K562 (cell line): Measurements from ENCODE around the gene NR1D1. TPM values are rescaled to one million over a fixed set of nuclear protein-coding genes. Genes with fewer than 3 reads are reported as not detected.

ENCODE experiments used
- ATAC-seq: fragments of 200-7000 bp; cut with Tn5 transposase; 3 replicates; pipeline ENCODE4 v1.9.1; 2020; ENCODE audit warnings: moderate library complexity
- BruUV-seq: library from RNA; stranded (reverse); fragments of 400-500 nt; replicated peaks from 2 replicates; lab custom pipeline; 2021; lab: Mats Ljungman, UMichigan
- CTCF ChIA-PET: fragments of 300-600 bp; formaldehyde crosslinking; extraction: SDS; loops from one replicate; lab custom pipeline; 2021; ENCODE audit warnings: low intra/inter-chr PET ratio; lab: Yijun Ruan, JAX
- POLR2A ChIA-PET: fragments of 300-600, 350-650 bp; sonication (Branson Sonifier 250); formaldehyde crosslinking; extraction: SDS; loops from one replicate; lab custom pipeline; 2021; ENCODE audit warnings: antibody characterized with exemption, inconsistent platforms; lab: Yijun Ruan, JAX
- DNase-seq, 4 experiments: peaks; one replicate each; pipeline versions ENCODE4 v3.0.0 to v3.0.0-alpha.2; 2011 to 2018; ENCODE audit warnings: low spot score in 3 of 4, mixed read lengths in 3 of 4; ENCODE audit errors: extremely low read depth in 1 of 4
- FAIRE-seq: peaks from 2 replicates; lab custom pipeline; 2011; peaks lifted over from hg19 to GRCh38; lab: Jason Lieb, UNC
- H2AFZ ChIP-seq: 2 replicates; pipeline ENCODE4 v1.6.0; 2011; ENCODE audit warnings: low read depth, low read length, control low read depth, inconsistent platforms
- H3K27ac ChIP-seq: fragments of 200-600 bp; 3 replicates; pipeline ENCODE4 v1.8.0; 2011; ENCODE audit warnings: low read depth, mild to moderate bottlenecking, control low read depth, inconsistent platforms, low read length, moderate library complexity, mixed read lengths; ENCODE audit errors: extremely low read depth
- H3K27me3 ChIP-seq, 2 experiments: fragments of 300-600 bp in 1 of 2; 2 replicates in 1 of 2; 3 replicates in 1 of 2; pipeline versions ENCODE4 v1.6.0 to v1.8.0; 2011; ENCODE audit warnings: inconsistent platforms in 2 of 2, low read length in 2 of 2, mild to moderate bottlenecking in 1 of 2, mixed read lengths in 1 of 2, moderate library complexity in 1 of 2; ENCODE audit not compliant: control insufficient read depth in 2 of 2, insufficient read depth in 2 of 2
- H3K36me3 ChIP-seq: fragments of 300-600 bp; 3 replicates; pipeline ENCODE4 v1.8.0; 2011; ENCODE audit warnings: mild to moderate bottlenecking, low read length, inconsistent platforms; ENCODE audit not compliant: control insufficient read depth, insufficient read depth
- H3K4me1 ChIP-seq, 2 experiments: fragments of 200-600 bp in 1 of 2; replicated peaks in 1 of 2; 2 replicates in 1 of 2; 3 replicates in 1 of 2; pipeline versions ENCODE4 v1.5.1 to v1.8.0; 2011; ENCODE audit warnings: inconsistent platforms in 2 of 2, low read length in 2 of 2, mild to moderate bottlenecking in 1 of 2, mixed read lengths in 1 of 2, moderate library complexity in 1 of 2; ENCODE audit not compliant: control insufficient read depth in 2 of 2, insufficient read depth in 2 of 2
- H3K4me2 ChIP-seq: 2 replicates; pipeline ENCODE4 v1.6.1; 2011; ENCODE audit warnings: low read length, control low read depth, inconsistent platforms, mixed read lengths; ENCODE audit not compliant: insufficient read depth
- H3K4me3 ChIP-seq: fragments of 200-600 bp; sonication (generic), shearing (Covaris generic); 2 replicates; pipeline ENCODE4 v1.5.1; 2016; ENCODE audit warnings: control low read depth, inconsistent platforms
- H3K79me2 ChIP-seq: fragments of 200-600 bp; 3 replicates; pipeline ENCODE4 v1.8.0; 2011; ENCODE audit warnings: low read length, inconsistent platforms; ENCODE audit not compliant: control insufficient read depth, insufficient read depth
- H3K9ac ChIP-seq, 2 experiments: 2 replicates each; pipeline versions ENCODE4 v1.6.0 to v1.6.1; 2011; ENCODE audit warnings: low read depth in 2 of 2, low read length in 2 of 2, control low read depth in 1 of 2, inconsistent platforms in 1 of 2, mild to moderate bottlenecking in 1 of 2, mixed read lengths in 1 of 2; ENCODE audit not compliant: insufficient read depth in 1 of 2
- H3K9me1 ChIP-seq: one replicate; pipeline ENCODE4 v1.6.0; 2011; ENCODE audit warnings: inconsistent platforms, mild to moderate bottlenecking, low read length, moderate library complexity; ENCODE audit not compliant: control insufficient read depth, insufficient read depth
- H3K9me3 ChIP-seq: replicated peaks from 2 replicates; pipeline ENCODE4 v1.5.1; 2011; ENCODE audit warnings: low read depth, low read length, inconsistent platforms; ENCODE audit not compliant: control insufficient read depth, insufficient read depth
- H4K20me1 ChIP-seq: replicated peaks from 2 replicates; pipeline ENCODE4 v1.6.1; 2011; ENCODE audit warnings: low read length, inconsistent platforms, mixed read lengths; ENCODE audit not compliant: control insufficient read depth, insufficient read depth
- ARID1B ChIP-seq: fragments of 450-650 bp; IDR thresholded peaks from 2 replicates; pipeline ENCODE4 v1.6.1; 2016; ENCODE audit warnings: antibody characterized with exemption, mild to moderate bottlenecking, inconsistent platforms
- EGR1 ChIP-seq: fragments of 450-650 bp; conservative IDR thresholded peaks from 2 replicates; pipeline ENCODE4 v1.6.1; 2017; ENCODE audit warnings: mild to moderate bottlenecking
- MTA1 ChIP-seq: fragments of 450-650 bp; IDR thresholded peaks from 2 replicates; pipeline ENCODE4 v1.6.1; 2017; ENCODE audit warnings: borderline replicate concordance
- MTA3 ChIP-seq: fragments of 450-650 bp; formaldehyde crosslinking; IDR thresholded peaks from 2 replicates; pipeline ENCODE4 v1.6.1; 2017; ENCODE audit warnings: mild to moderate bottlenecking, borderline replicate concordance
- MXD1 ChIP-seq: fragments of 250-450 bp; sonication (Bioruptor Pico); IDR thresholded peaks from 2 replicates; pipeline ENCODE4 v1.8.0; 2021; ENCODE audit warnings: borderline replicate concordance, mild to moderate bottlenecking, moderate library complexity; ENCODE audit not compliant: poor library complexity, severe bottlenecking
- MXI1 ChIP-seq: IDR thresholded peaks from 2 replicates; pipeline ENCODE4 v1.6.1; 2011; ENCODE audit warnings: low read depth, mild to moderate bottlenecking, improper control_type of control experiment, low read length
- NFE2 ChIP-seq: IDR thresholded peaks from 2 replicates; pipeline ENCODE4 v1.6.1; 2014; ENCODE audit warnings: antibody characterized with exemption, low read depth
- NFIC ChIP-seq: fragments of 450-650 bp; IDR thresholded peaks from 2 replicates; pipeline ENCODE4 v1.6.1; 2017; ENCODE audit warnings: mild to moderate bottlenecking, inconsistent platforms
- NKRF ChIP-seq: fragments of 450-650 bp; IDR thresholded peaks from 2 replicates; pipeline ENCODE4 v1.6.1; 2016; ENCODE audit warnings: borderline replicate concordance
- RB1 ChIP-seq: fragments of 450-650 bp; IDR thresholded peaks from 2 replicates; pipeline ENCODE4 v1.6.1; 2017; ENCODE audit warnings: low read depth, mild to moderate bottlenecking
- RBM22 ChIP-seq: fragments of 200-400 bp; formaldehyde crosslinking; IDR thresholded peaks from 2 replicates; pipeline ENCODE4 v1.6.1; 2018; ENCODE audit warnings: low read length, low read depth; ENCODE audit not compliant: poor library complexity, severe bottlenecking
- SMARCA4 ChIP-seq: fragments of 450-650 bp; IDR thresholded peaks from 2 replicates; pipeline ENCODE4 v1.6.1; 2016
- SMARCE1 ChIP-seq: fragments of 450-650 bp; IDR thresholded peaks from 2 replicates; pipeline ENCODE4 v1.7.1; 2016; ENCODE audit warnings: mild to moderate bottlenecking
- VEZF1 ChIP-seq: fragments of 200-800 bp; sonication (Bioruptor generic); IDR thresholded peaks from 2 replicates; pipeline ENCODE4 v1.6.1; 2017; ENCODE audit warnings: missing genetic modification characterization, missing compliant biosample characterization
- WGBS: fragments of 100-300 bp; shearing (Covaris generic); methylation state at CpG from one replicate; pipeline ENCODE4 v1.1.6; 2016; ENCODE audit warnings: low coverage, mixed read lengths; ENCODE audit not compliant: insufficient coverage; ENCODE audit errors: missing lambda C conversion rate; 5-methylcytosine and 5-hydroxymethylcytosine counted together
- in situ Hi-C: fragments of 300-500 bp; cut with MboI; formaldehyde crosslinking; loops from 4 replicates; pipeline ENCODE4 v1.15.0; 2018; ENCODE audit warnings: inconsistent platforms, mixed read lengths
- intact Hi-C: fragments of 100-400 bp; cut with micrococcal nuclease; formaldehyde crosslinking; loops from 2 replicates; pipeline ENCODE4 v1.14.2; 2022
- polyA plus RNA-seq, 8 experiments: library from polyadenylated mRNA; depleted of rRNA in 4 of 8; stranded (reverse) in 5 of 8; unstranded in 3 of 8; fragments of >200 nt; fragmentation: Nextera tagmentation in 2 of 8; fragmentation: Illumina TruSeq in 1 of 8; extraction: Ambion mirVana in 2 of 8; extraction: Trizol in 1 of 8; gene quantifications; 2 replicates each; pipeline versions ENCODE4 v1.2.1 to v1.2.3, GENCODE V29; 2011 to 2014; ENCODE audit warnings: inconsistent platforms in 1 of 8, missing spikeins in 1 of 8
- total RNA-seq, 7 experiments: library from RNA; depleted of rRNA in 6 of 7; stranded (reverse); fragments of >200 nt in 6 of 7; fragmentation: Illumina TruSeq in 2 of 7; extraction: Trizol in 2 of 7; gene quantifications; 2 replicates each; pipeline versions ENCODE4 v1.2.1 to v1.2.3, GENCODE V29; 2011 to 2021; ENCODE audit warnings: low replicate concordance in 1 of 7

Gene NR1D1
- total and polyA plus RNA-seq, 9 of the 15 experiments (the other 6 are each of a cell fraction or from before 2014, with no cell fraction given), result 0.25 to 7.7 (median 0.65) TPM

- TF ChIP-seq EGR1 (peak; percentile 14), NFIC (no peak), NFE2 (0 out of 2 replicates have a peak, but pooled peaks have one; percentile 5), MTA1 (no peak)
Observed at GRCh38 chr17:40069751-40070708, 30.4 kb downstream of the NR1D1 start (continued).

- no peaks in the 10 kb centered on the region; the same call in 1 of the 3 replicates for H3K36me3 ChIP-seq
- H3K9me3 ChIP-seq, result no peaks in the 10 kb centered on the region
- no TSS peak for BruUV-seq
- H3K4me3 ChIP-seq, result no peak overlapping the region; the same call in 1 of the 2 replicates
- H3K9ac ChIP-seq, result peak overlapping the region; percentile 59 to 89
- ATAC-seq (peak; percentile 47), DNase-seq (peak; percentile 64 to 90 (median 70)), FAIRE-seq (peak; percentile 51)
- peaks cover 82% of the 10 kb centered on the region for H3K79me2 ChIP-seq
- WGBS, result 21% methylated on average over 7 of the region's 14 CpGs
- no peaks in the 10 kb centered on the region for H4K20me1 ChIP-seq
- H3K4me2 ChIP-seq, result peak overlapping the region; percentile 80
- H3K9me1 ChIP-seq, result no peaks in the 10 kb centered on the region
- H3K27ac ChIP-seq, result peak overlapping the region; percentile 77
- H2AFZ ChIP-seq, result peak overlapping the region; percentile 88
- ChIA-PET CTCF (no interaction called here), POLR2A (interaction anchor here (0.7 to 1.7 kb wide), 6 partner anchors 9 to 150 kb away, joined by 3 to 6 read pairs (median 4); partner anchors contain the start of gene WIPF2)
- peaks cover 85 to 92% of the 10 kb centered on the region in 2 experiments for H3K4me1 ChIP-seq
- intact Hi-C loops (no loop called here), in situ Hi-C loops (no loop called here)
- no peaks in the 10 kb centered on the region for H3K27me3 ChIP-seq
- TF ChIP-seq SMARCE1, result peak; percentile 74
- TF ChIP-seq NKRF, result peak; percentile 88
- peak; percentile 68; the same call in 1 of the 2 replicates for TF ChIP-seq MXI1
- peak; percentile 53; the same call in 1 of the 2 replicates for TF ChIP-seq ARID1B
- peak; percentile 86 for TF ChIP-seq VEZF1 (CRISPR knock-in tag)
- TF ChIP-seq RBM22, result no peak
- peak; percentile 59 for TF ChIP-seq SMARCA4
- TF ChIP-seq MTA3, result 0 out of 2 replicates have a peak, but pooled peaks have one; percentile 26
- peak; percentile 49 for TF ChIP-seq MXD1 (CRISPR knock-in tag)
- TF ChIP-seq RB1, result 0 out of 2 replicates have a peak, but pooled peaks have one; percentile 32
Observed at GRCh38 chr17:40068917-40069750, 31.3 kb downstream of the NR1D1 start.
